ENCODE measurements around the gene OXER1. TPM values are rescaled to one million over a fixed set of nuclear protein-coding genes. Genes with fewer than 3 reads are reported as not detected.

Gene OXER1
- total RNA-seq, 4 donors from 2014 or later = 0.84 to 2.5 (median 1.7) TPM; not detected in 1

GRCh38 chr2:42809131-42809818, 45.3 kb upstream of the OXER1 start:
- H3K4me3 ChIP-seq (ENCODE audit: low read depth, poor library complexity, severe bottlenecking) = peak overlapping the region; percentile 36
- peak; percentile 26 to 85 for DNase-seq (ENCODE audit: low spot score in 2 of 2)
- TF ChIP-seq POLR2A (IDR thresholded peaks at IDR 0.05) (no peak), CTCF (IDR thresholded peaks at IDR 0.05) (no peak)
- intact Hi-C loops (cut with DNase I; ENCODE audit: low total_unique reads) = no loop called here
- 38 to 40% methylated on average over 10 of the region's 10 CpGs for WGBS, 2 donors

DNA sequence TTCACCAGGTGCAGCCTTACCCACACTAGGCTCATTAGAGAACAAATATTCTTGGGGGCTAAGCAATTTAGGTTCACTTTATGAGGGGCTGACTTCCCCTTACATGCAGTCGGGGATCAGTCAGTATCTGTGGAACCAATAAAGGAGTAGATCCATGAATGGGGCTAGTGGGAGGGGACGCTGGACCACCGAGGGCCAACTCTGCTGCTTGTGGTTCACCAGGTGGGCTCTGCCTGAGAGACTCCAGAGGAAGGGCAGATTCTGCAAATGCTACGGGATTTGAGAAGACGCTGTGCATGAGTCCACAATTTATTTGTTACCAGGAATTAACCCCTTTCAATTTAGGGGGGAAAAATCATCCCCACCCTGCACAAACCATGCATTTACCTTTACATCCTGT, 44.4 kb upstream of the OXER1 start:
- no peak overlapping the region for H3K4me3 ChIP-seq (ENCODE audit: low read depth, poor library complexity, severe bottlenecking)
- no peak for TF ChIP-seq POLR2A (IDR thresholded peaks at IDR 0.05)
- no peak for TF ChIP-seq CTCF (IDR thresholded peaks at IDR 0.05)
- intact Hi-C loops (cut with DNase I; ENCODE audit: low total_unique reads) = no loop called here
- DNase-seq (ENCODE audit: low spot score in 2 of 2) = peak in 1 of 2 donors; percentile 66
- WGBS, 2 donors = 93 to 94% methylated on average over 5 of the region's 5 CpGs

- no peak overlapping the region for H3K4me3 ChIP-seq (ENCODE audit: low read depth, poor library complexity, severe bottlenecking)
- TF ChIP-seq CTCF (IDR thresholded peaks at IDR 0.05) = no peak
- TF ChIP-seq POLR2A (IDR thresholded peaks at IDR 0.05) = no peak
- 85 to 89% methylated on average over 6 of the region's 6 CpGs for WGBS, 2 donors
- intact Hi-C loops (cut with DNase I; ENCODE audit: low total_unique reads) = no loop called here
- DNase-seq (ENCODE audit: low spot score in 2 of 2) = no peak
Measured at GRCh38 chr2:42806786-42807185, 42.9 kb upstream of the OXER1 start.

DNA sequence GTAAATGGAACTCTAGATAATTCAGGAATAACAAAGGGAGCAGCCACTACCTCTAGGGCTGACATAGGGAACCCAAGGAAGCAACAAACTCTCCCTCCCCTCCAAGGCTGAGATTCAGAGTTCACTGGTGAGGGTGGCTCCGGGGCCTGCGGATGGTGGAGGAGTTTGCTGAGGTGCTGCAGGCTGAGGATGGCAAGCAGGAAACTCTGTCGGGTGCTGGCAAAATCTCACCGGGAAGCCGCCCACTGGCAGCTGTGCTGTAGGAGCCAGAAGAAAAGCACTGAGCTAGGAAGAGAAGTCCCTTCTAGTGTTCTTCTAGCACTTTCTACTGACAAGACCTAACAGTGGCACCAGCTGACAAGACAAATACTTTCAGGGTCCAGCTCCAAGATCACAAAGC, 41.0 kb upstream of the OXER1 start:
- H3K4me3 ChIP-seq (ENCODE audit: low read depth, poor library complexity, severe bottlenecking) = no peak overlapping the region
- no peak for TF ChIP-seq POLR2A (IDR thresholded peaks at IDR 0.05)
- TF ChIP-seq CTCF (IDR thresholded peaks at IDR 0.05) = no peak
- intact Hi-C loops (cut with DNase I; ENCODE audit: low total_unique reads) = no loop called here
- 64 to 68% methylated on average over 5 of the region's 5 CpGs for WGBS, 2 donors
- peak in 1 of 2 donors; percentile 69 for DNase-seq (ENCODE audit: low spot score in 2 of 2)

GRCh38 chr2:42804338-42804737, 40.4 kb upstream of the OXER1 start:
- TF ChIP-seq POLR2A (IDR thresholded peaks at IDR 0.05) = no peak
- no peak for TF ChIP-seq CTCF (IDR thresholded peaks at IDR 0.05)
- intact Hi-C loops (cut with DNase I; ENCODE audit: low total_unique reads) = no loop called here
- peak in 1 of 2 donors; percentile 37 for DNase-seq (ENCODE audit: low spot score in 2 of 2)
- 49 to 72% methylated on average over 3 of the region's 3 CpGs for WGBS, 2 donors
- no peak overlapping the region for H3K4me3 ChIP-seq (ENCODE audit: low read depth, poor library complexity, severe bottlenecking)

- intact Hi-C loops (cut with DNase I; ENCODE audit: low total_unique reads) = no loop called here
- WGBS, 2 donors = 88 to 91% methylated on average over 6 of the region's 6 CpGs
- TF ChIP-seq CTCF (IDR thresholded peaks at IDR 0.05) (no peak), POLR2A (IDR thresholded peaks at IDR 0.05) (no peak)
- H3K4me3 ChIP-seq (ENCODE audit: low read depth, poor library complexity, severe bottlenecking) = no peak overlapping the region
- DNase-seq (ENCODE audit: low spot score in 2 of 2) = no peak
Measured at GRCh38 chr2:42802150-42802549, 38.2 kb upstream of the OXER1 start.

Measured in lower leg skin (tissue), 4 donors.